ENCODE measurements around the gene TMCO4. TPM values are rescaled to one million over a fixed set of nuclear protein-coding genes. Genes with fewer than 3 reads are reported as not detected.

Gene TMCO4
- total RNA-seq, 1 experiment from 2014 or later = 4.3 TPM

GRCh38 chr1:19633106-19633505 lies 166.6 kb downstream of the TMCO4 start:
- Histone ChIP-seq H3K27ac (ENCODE audit: low read depth, low read length, poor library complexity, severe bottlenecking) (no peak overlapping the region), H3K4me1 (ENCODE audit: insufficient read depth, low read length, poor library complexity, severe bottlenecking) (peaks cover 4% of the 10 kb centered on the region), H3K9me3 (ENCODE audit: low read depth, low read length, poor library complexity, severe bottlenecking) (no peaks in the 10 kb centered on the region), H3K4me3 (ENCODE audit: low read depth, low read length, poor library complexity, severe bottlenecking) (no peak overlapping the region), H3K36me3 (ENCODE audit: insufficient read depth, low read length, poor library complexity, severe bottlenecking) (no peaks in the 10 kb centered on the region), H3K27me3 (replicated peaks; ENCODE audit: insufficient read depth, low read depth, low read length, poor library complexity) (no peaks in the 10 kb centered on the region)
- no TSS peak for BruUV-seq (replicated peaks)
- intact Hi-C loops (cut with micrococcal nuclease; ENCODE audit: unreplicated experiment) = no loop called here
- CTCF ChIA-PET = no interaction called here
- DNase-seq (ENCODE audit: low spot score) = no peak
- POLR2A ChIA-PET (ENCODE audit: low non-redundant PET) = no interaction called here
- no peak for TF ChIP-seq EZH2 (IDR thresholded peaks at IDR 0.05; ENCODE audit: borderline replicate concordance, low read depth, low read length, poor library complexity, severe bottlenecking)
- TF ChIP-seq, protein P1, sequence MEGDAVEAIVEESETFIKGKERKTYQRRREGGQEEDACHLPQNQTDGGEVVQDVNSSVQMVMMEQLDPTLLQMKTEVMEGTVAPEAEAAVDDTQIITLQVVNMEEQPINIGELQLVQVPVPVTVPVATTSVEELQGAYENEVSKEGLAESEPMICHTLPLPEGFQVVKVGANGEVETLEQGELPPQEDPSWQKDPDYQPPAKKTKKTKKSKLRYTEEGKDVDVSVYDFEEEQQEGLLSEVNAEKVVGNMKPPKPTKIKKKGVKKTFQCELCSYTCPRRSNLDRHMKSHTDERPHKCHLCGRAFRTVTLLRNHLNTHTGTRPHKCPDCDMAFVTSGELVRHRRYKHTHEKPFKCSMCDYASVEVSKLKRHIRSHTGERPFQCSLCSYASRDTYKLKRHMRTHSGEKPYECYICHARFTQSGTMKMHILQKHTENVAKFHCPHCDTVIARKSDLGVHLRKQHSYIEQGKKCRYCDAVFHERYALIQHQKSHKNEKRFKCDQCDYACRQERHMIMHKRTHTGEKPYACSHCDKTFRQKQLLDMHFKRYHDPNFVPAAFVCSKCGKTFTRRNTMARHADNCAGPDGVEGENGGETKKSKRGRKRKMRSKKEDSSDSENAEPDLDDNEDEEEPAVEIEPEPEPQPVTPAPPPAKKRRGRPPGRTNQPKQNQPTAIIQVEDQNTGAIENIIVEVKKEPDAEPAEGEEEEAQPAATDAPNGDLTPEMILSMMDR (conservative IDR thresholded peaks at IDR 0.05; ENCODE audit: low read depth, low read length) = no peak

Other genes starting within 250 kb of the TMCO4 start
- gene NBL1, start 155.6 kb downstream of the TMCO4 start, total RNA-seq (2021) = 7.9 and 12.5 TPM in 2 replicates
- not detected in 2 replicates for gene HTR6, start 135.0 kb downstream of the TMCO4 start, total RNA-seq (2021)
- gene RNF186, start 15.4 kb upstream of the TMCO4 start, total RNA-seq (2021) = not detected in 2 replicates
- 32.8 and 33.9 TPM in 2 replicates for gene OTUD3, start 82.5 kb upstream of the TMCO4 start, total RNA-seq (2021)
- not detected in 2 replicates for gene PLA2G2E, start 123.7 kb upstream of the TMCO4 start, total RNA-seq (2021)
- gene PLA2G2A, start 179.7 kb upstream of the TMCO4 start, total RNA-seq (2021) = not detected in 2 replicates

Data from A673 (cell line).